H4 (cell line): ENCODE results near the gene PABPN1L. TPM values are rescaled to one million over a fixed set of nuclear protein-coding genes. Genes with fewer than 3 reads are reported as not detected.
"Not testable (repeated sequence)": the region's sequence is repeated elsewhere in the genome, so short reads cannot be mapped to it uniquely, and the experiment has no call there.

Experiments used
- DNase-seq: peaks from one replicate; pipeline ENCODE4 v3.0.0-alpha.2; 2015; ENCODE audit warnings: low spot score
- total RNA-seq: library from RNA; depleted of rRNA; stranded (reverse); fragments of >200 nt; shearing (Covaris generic); gene quantifications from 2 replicates; pipeline ENCODE4 v1.2.3, GENCODE V29; 2014

The PABPN1L gene
- total RNA-seq, 1 experiment from 2014 or later, result not detected

- no peak for DNase-seq
Observed at GRCh38 chr16:88901718-88902337, 35.4 kb upstream of the PABPN1L start.

- no peak for DNase-seq
Observed at GRCh38 chr16:88900662-88901052, 34.2 kb upstream of the PABPN1L start.

- DNase-seq, result no peak
Observed at GRCh38 chr16:88899901-88900661, 33.6 kb upstream of the PABPN1L start.

- no peak for DNase-seq
Observed at GRCh38 chr16:88897696-88898425, 31.4 kb upstream of the PABPN1L start.

- no peak for DNase-seq
Observed at GRCh38 chr16:88896238-88897070, 30.0 kb upstream of the PABPN1L start.

- no peak for DNase-seq
Observed at GRCh38 chr16:88895335-88895734, 28.9 kb upstream of the PABPN1L start.

GRCh38 chr16:88894681-88895300, 28.3 kb upstream of the PABPN1L start:
- DNase-seq, result no peak

GRCh38 chr16:88894266-88894665, 27.8 kb upstream of the PABPN1L start:
- DNase-seq, result not testable (repeated sequence)

- DNase-seq, result no peak
Observed at GRCh38 chr16:88893127-88893968, 26.9 kb upstream of the PABPN1L start.

GRCh38 chr16:88892065-88892464, 25.6 kb upstream of the PABPN1L start:
- no peak for DNase-seq

GRCh38 chr16:88891083-88891482, 24.6 kb upstream of the PABPN1L start:
- DNase-seq, result no peak

- not testable (repeated sequence) for DNase-seq
Observed at GRCh38 chr16:88889702-88890352, 23.4 kb upstream of the PABPN1L start.

- DNase-seq, result no peak
Observed at GRCh38 chr16:88888461-88889387, 22.3 kb upstream of the PABPN1L start.

- no peak for DNase-seq
Observed at GRCh38 chr16:88888057-88888456, 21.6 kb upstream of the PABPN1L start.

- DNase-seq, result no peak
Observed at GRCh38 chr16:88886845-88887521, 20.5 kb upstream of the PABPN1L start.

GRCh38 chr16:88886420-88886844, 20.0 kb upstream of the PABPN1L start:
- DNase-seq, result no peak

- no peak for DNase-seq
Observed at GRCh38 chr16:88885693-88886280, 19.3 kb upstream of the PABPN1L start.
